ENCODE results near the gene KCNK5.
A peak's percentile ranks its signal among the peaks of the same experiment; 100 is the strongest.

The KCNK5 gene, protein sequence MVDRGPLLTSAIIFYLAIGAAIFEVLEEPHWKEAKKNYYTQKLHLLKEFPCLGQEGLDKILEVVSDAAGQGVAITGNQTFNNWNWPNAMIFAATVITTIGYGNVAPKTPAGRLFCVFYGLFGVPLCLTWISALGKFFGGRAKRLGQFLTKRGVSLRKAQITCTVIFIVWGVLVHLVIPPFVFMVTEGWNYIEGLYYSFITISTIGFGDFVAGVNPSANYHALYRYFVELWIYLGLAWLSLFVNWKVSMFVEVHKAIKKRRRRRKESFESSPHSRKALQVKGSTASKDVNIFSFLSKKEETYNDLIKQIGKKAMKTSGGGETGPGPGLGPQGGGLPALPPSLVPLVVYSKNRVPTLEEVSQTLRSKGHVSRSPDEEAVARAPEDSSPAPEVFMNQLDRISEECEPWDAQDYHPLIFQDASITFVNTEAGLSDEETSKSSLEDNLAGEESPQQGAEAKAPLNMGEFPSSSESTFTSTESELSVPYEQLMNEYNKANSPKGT

DNA sequence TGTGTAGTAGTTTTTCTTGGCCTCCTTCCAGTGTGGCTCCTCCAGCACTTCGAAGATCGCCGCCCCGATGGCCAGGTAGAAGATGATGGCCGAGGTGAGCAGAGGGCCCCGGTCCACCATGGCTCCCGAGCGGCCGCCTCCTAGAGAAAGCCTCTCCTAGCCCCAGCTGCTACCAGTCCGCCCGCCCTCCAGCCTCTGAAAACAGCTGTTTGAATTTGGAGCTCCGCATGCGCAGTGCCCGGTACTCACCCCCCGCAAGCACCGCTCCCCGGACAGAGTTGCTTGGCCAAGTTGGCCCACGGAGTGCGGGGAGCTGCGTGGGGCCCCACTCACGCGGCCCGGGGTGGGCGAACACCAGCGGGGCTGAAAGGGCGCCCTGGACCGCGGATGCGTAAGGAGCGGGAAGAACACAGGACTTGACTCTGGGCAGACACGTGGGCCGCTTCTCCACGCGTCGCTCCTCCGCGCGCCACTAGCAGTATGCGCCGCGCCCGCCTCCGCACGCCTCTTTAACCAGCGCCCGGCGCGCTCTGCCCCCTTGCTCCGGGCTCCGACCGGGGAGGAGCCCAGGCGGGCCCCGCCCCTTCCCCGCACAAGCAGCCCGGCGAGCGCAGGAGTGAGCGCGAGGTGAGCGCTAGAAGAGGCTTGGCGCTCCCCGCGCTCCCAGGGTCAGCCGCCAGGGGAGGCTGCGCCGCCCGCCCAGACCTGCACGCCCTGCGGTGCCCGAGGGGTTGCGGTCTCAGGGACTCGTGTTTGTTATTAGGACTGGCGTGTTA, at the start of gene KCNK5:
Gene KCNK5, minus strand, starts transcription at position 484 of the 776 bp plus-strand sequence. Its CDS starts 364 bp downstream, at position 120.
- ATAC-seq: peak; percentile 94 to 95

DNA sequence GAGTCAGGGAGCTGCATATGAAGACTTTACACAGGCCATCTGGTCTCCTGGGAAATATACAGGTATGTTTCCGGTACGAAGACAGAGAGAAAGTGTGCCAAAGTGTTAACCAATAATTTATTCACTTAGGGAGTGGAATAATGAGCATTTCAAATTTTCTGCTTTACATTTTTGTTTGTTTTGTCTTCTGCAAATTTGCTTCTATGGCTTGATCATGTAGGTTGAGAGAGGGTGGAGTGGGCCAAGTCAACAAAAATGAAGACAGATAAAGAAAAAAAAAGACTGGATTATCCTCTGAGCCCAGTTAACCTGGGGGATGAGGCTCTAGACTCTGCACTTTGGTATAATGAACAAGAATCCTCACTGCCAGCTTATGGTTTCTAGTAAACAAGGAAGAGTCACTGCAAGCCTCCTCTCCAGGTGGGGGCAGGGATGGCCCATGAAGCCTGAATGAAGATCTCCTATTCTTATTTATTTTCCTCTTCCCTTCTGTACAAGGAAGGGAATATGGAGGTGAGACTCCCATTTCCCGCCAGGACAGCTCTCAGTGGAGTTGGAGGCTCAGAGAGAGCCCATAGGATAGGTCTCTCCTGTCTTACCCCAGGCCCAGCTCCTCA, 47.2 kb upstream of the KCNK5 start:
- no peak for ATAC-seq

DNA sequence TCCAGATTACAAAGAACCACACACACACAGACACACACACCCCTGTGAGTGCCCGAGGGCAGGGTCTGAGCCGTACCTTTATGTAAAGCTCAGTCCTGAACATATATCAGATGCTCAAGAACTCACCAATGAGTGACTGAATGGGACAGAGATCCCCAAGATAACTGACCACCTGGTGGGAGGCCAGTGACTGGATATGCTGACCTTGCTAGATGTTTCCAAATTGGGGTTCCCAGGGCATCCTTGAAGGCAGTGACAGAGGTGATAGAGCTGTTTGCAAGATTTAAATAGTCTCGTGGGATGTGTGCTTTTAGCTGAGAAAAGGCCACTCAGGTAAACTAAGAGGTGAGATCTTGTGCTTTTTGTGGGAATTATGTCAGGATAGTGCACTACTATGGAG, 45.6 kb upstream of the KCNK5 start:
- no peak for ATAC-seq

DNA sequence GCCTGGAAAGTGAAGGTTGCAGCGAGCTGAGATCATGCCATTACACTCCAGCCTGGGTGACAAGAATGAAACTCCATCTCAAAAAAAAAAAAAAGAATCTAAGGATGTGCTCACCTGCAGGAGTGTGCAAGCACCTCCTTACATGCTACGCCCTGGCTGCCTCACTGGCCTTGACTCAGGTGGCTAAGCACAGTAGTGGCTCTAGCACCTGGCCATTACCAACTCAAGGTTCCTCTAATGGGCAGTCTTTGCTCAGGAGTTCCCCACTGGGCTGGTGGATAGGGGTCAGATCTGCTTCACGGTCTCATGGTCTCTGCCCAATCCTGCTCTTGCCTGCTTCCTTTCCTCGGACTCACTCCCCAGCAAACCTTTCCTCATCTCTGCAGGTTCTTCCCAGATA, 45.2 kb upstream of the KCNK5 start:
- ATAC-seq: no peak

DNA sequence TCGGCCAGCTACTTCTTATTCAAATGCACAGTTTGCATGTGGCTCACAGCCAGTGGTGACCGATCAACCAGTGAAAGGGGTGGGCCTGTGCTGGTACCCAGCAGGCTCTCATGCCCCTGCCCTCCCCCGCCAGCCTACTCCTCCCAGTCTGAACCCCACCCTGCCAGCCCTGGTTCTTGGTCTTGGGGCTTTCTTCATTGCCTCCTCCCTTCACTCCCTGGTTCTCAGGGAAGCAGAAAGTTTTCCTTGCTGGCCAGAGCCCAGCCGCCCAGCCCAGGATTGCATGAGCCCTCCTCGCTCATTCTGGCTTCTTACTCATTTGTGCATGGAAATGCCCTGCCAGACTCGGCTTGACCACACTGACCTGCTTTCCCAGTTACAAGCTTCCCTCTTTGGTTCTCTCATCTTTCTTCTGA, 44.1 kb upstream of the KCNK5 start:
- ATAC-seq: no peak

DNA sequence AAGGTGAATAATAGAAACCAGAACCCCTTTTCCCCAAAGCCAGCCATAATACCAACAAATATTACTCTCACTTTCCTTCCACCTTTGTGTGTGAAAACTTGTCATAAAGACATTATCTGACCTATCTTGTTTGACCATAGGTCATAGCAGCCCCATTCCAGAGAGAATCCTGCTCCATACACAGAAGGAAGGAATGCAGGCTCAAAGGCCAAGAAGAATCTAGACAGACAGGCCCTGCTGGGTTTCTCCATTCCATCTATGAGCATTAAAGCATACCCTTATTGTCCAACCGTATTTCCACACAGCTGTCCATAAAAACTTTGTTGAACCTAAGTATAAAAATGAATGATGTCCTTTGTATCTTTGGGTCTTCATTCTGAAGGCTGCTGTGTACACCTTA, 40.7 kb upstream of the KCNK5 start:
- no peak for ATAC-seq

DNA sequence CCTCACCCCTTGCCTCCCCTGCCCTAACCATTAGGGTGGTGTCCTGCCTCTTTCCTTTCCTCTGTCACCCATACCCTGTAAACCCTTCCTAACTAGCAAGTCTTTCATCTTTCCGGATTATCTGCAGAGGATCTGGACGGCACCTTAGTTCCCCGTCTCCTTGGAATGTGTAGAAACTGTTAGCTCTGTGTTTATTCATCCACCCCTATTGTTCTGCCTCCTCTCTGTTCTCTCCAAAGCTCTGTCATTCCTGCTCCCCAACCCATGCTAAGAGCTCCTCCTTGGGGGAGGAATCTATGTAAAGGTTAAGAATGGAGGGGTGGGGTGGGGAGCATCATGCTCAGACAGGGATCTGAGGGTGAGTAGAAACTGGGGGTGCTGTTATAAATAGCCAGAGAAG, 39.4 kb upstream of the KCNK5 start:
- no peak for ATAC-seq

DNA sequence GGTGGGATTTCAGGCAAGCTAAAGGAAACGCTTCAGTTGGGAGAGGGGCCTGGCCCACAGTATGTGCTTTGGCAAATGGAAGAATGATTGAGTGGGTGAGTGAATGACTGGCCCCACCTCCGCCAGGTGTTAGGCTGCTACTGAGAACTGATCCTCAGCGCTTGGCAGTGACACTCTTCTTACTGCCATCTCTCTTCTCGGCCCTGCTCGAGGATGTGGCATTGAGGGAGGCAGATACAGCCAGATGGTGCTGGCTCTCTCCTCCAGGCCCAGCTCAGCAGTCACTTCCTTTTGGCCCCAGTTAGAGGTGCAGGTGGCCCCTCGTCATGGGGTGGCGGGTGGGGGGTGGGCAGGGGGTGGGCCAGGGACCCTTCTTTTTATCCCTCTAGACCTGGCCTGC, 38.9 kb upstream of the KCNK5 start:
- no peak for ATAC-seq

DNA sequence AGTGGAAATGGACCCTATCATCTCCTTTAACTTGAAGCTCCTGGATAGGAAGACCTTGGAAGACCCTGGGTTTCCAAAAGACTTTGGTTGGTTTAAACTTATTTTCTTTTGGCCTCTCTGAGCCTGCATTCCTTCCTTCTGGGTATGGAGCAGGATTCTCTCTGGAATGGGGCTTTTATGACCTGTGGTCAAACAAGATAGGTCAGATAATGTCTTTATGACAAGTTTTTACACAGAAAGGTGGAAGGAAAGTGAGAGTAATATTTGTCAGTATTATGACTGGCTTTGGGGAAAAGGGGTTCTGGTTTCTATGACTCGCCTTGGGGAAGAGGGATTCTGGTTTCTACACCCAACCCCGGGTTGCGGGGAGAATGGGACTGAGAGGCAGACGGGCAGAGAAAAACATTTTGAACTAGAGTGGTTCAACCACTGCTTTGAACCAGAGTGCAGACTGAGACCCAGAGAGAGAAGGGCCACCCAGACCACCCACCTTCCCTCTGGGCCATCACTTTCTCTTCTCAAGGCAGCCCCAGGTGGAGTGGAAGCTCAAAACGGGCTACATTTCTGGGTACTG, 37.6 kb upstream of the KCNK5 start:
- no peak for ATAC-seq

DNA sequence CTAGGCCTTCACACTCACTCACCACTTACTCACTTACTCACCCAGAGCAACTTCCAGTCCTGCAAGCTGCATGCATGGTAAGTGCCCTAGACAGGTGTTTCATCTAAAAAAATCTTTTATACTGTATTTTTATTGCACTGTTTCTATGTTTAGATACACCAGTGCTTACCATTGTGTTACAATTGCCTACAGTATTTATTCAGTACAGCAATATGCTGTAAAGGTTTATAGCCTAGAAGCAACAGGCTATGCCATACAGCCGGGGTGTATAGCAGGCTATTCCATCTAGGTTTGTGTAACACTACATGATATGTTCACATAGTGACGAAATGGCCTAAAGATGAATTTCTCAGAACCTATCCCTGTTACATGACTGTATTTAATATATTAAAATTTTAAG, 37.1 kb upstream of the KCNK5 start:
- ATAC-seq: no peak

DNA sequence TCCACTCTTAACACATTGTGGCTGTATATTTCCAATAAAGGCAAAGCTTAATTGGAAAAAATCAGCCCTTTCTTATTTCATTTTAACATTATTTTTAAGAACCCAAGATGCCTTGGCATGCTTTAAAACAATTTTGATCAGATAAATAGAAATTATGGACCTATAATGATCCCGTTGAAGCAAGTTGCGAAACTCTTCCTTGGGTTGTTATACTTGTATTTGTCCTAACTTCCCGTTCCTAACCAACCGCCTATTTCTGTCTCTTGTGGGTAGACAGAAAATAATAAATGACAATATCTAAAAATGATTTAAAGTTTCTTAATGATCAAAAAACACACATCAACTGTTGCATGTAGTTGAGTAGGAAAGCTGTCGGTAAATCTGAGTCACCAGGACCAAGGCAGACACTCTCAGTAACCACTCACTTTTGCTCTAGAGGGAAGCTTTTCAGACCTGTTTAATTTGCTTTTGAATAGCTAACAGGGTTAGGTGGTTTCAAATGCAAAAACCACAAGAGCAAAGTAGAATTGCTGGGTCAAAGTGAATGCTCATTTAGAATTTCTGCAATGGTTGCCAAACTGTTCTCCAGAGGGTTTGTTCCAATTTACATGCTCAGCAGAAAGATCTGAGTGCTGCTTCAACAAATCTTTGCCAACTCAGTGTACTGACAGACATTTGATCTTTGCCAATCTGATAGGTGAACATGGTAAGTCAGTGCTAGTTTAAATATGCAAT, 34.2 kb upstream of the KCNK5 start:
- peak in 1 of 2 donors; percentile 78 for ATAC-seq

DNA sequence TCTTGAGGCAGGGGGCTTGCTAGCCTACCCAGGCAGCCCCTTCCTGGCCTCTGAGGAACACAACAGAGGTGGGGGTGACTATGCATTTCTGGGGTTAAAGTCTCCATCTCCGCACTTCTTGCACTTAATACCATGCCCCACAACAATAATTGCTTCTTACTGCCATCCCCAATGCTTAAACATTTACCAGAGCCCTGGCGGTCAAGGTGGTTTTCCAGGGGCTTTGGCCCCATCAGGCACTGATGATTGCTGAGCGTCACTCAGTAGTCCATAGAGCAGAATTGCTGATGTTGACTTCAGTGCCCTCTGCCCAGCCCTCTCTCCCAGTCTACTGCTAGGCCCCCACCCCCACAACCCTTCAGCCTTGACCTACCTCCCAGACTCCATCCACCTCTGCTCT, 32.5 kb upstream of the KCNK5 start:
- ATAC-seq: no peak

DNA sequence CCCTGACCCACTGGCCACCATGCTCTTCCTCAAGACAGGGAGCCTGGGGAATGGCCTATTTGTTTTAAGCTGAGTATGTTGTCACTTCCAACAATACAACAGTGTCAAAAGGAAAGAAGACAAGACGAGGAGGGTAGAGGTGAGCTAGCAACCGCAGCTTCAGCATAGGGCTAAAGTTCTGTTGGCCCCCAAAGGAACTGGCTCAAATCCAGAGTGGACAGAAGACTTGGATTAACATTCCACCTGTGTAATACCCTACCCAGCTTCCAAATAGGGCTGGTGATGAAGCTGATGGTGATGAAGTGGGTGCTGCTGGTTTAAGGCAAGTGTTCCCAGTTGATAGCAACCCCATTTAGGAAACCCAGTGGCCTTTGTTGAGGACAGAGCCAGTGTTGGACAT, 31.7 kb upstream of the KCNK5 start:
- ATAC-seq: no peak

DNA sequence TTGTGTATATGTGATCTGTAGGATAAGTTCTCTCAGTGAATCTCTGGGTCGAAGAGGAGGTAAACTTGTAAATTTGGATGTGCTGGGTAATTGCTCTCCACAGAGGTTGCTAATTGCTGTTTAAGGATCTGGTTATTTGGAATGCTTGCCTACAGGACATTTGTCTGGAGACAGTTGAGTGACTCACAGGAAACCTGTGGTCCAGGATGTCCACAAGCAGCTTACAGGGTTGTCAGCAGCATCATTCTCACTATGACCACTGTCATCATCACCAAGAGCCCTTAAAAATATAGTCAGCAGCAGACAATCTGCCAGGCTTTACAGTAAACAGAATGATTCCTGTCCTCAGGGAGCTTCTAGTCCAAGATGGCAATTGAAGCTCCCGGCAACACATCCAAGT, 31.2 kb upstream of the KCNK5 start:
- ATAC-seq: no peak

DNA sequence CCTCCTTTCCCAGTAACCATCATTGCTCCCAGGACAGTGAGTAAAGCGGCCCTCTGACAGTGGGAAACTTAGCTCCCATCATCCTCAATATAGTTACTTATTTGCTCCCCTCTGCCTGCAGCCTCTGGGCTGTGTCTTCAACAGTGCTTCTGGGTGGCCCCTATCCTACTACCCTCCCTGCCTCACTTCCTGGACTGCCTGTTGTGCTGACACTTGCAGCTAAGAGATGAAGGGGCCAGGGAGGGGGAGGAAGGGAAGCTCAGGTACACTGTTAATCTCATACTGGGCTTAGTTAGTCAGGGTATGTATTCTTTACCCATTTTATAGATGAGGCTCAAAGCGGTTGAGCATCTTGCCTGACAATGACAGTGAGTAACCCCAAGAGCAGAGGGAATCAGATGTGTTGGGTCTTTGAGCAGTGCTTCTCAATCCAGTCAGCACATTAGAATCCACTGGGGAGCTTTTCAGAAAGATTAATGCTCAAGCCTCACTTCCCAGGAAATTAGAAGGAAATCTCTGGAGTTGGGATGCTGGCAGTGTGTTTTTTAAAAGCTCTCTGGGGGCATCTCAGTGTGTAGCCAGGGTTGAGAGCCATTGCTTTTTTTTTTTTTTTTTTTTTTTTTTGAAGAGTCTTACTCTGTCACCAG, 27.1 kb upstream of the KCNK5 start:
- ATAC-seq: no peak

DNA sequence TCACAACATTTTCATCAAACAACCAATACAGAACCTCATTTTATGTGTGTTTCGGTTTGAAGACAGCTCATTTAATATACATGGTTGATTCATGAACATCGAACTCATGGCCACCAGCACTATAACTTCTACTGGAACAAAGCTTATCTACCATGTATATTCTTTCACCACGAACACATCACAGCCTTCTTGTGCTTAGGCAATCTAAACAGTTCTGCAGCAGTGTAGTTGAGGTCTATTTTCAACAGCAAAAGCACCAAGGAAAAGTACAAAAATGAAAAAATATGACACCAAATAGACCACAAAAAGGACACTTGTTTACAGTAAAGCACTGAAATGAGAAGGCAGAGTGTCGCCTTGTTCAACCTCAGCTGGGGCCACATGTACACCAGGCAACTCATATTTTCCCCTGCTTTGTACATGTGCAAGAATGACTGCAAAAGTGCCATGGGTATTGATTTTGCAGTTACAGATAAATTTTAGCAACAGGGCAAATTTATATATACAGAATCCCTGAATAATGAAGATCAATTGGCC, 25.8 kb upstream of the KCNK5 start:
- ATAC-seq: no peak

DNA sequence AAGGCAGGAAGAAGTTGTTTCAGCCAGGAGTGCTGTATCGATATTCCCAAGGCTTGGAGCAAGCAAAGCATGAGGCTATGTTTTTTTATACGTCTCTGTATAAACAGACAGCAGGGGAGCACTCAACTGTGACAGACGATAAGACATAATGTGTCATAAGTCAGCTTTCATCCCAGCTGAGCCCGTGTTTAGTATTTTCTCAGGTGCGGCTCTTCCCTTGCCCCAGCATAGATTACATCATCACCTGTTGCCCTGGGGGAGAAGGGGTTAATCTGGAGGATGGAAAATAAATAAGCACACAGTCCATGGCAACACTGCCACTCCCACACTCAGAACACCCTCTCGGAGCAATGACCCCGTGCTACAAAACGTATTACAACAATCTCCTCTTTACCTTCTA, 22.1 kb upstream of the KCNK5 start:
- ATAC-seq: no peak

DNA sequence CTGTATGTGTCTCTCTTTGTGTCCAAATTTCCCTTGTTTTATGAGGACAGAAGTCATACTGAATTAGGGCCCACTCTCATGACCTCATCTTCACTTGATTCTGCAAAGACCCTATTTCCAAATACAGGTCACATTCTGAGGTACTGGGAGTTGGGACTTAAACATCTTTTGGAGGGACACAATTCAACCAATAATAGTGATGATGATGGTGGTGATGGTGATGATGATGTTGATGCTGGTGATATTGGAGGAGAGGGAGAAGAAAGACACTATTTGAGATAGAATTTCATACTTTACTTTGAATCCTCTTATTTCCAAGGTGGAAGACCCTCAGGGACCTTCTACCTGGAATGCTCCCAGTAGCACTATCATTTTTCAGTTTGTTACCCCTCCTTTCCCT, 21.2 kb upstream of the KCNK5 start:
- no peak for ATAC-seq

DNA sequence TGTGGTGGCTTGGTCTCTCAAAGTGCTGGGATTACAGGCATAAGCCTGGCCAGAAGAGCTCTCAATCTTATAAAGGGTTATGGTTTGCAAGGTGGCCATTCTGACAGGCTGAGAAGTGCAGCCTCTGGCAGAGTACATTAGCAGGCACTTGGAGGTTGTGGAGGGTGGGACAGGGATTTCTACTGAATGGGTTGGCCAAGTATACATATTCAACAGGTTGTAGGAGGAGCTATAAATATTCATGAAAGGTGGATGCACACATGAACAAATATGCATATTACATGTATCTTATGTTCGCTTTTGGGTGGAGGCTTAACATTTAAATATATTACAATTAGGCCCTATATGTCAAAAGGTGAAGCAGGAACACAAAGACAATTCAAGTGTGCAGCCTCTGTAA, 20.0 kb upstream of the KCNK5 start:
- ATAC-seq: no peak

DNA sequence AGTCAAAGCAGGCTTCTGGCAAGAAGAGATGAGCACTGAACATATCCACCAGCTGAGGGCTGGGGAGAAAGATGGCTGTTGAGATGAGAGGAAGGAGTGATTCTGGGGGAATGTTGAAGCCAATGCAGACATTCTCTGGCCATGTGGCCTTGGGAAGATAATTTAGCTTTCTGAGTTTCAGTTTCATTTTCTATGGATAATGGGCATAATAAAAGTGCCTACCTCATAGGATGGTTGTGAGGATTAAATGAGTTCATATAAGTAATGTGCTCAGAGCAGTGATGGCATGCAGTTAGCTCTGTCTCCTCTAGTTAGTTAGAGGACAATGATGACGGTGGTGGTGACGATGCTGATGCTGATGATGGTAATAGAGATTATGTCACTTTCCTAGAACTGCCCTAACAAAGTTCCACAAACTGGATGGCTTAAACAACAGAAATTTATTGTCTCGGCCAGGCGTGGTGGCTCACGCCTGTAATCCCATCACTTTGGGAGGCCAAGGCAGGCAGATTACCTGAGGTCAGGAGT, 18.5 kb upstream of the KCNK5 start:
- ATAC-seq: no peak

DNA sequence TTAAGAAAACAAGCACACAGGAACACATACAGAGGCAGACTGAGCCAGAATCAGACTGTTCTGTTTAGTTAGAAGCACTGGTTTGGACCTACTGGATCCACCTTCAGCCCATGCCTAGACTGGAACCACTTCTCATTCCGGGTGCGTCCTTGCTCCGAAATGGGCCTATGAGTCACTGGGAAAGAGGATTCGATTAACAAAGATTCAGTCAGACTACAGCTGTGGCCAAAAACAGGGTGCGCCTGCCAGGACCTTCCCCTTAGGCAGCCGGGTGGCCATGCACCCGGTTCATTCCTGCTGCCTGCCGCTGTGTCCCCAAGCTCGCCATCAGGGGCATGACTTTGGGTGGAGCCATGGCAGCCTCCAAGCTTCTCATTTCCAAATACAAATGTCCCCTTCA, 14.5 kb upstream of the KCNK5 start:
- ATAC-seq: no peak
